GM12878 (cell line): ENCODE data around the gene SKOR2. TPM values are rescaled to one million over a fixed set of nuclear protein-coding genes. Genes with fewer than 3 reads are reported as not detected.

Experiments used
- ATAC-seq: fragments of 200-7000 bp; cut with Tn5 transposase; 3 replicates; pipeline ENCODE4 v1.9.1; 2020; ENCODE audit warnings: mild to moderate bottlenecking, moderate library complexity
- BruUV-seq: library from RNA; stranded (reverse); fragments of 400-500 nt; replicated peaks from 2 replicates; lab custom pipeline; 2021; lab: Mats Ljungman, UMichigan
- CTCF ChIA-PET: fragments of 300-600 bp; sonication (Branson Sonifier 250); formaldehyde crosslinking; extraction: SDS; loops from one replicate; lab custom pipeline; 2021; ENCODE audit warnings: inconsistent platforms; lab: Yijun Ruan, JAX
- POLR2A ChIA-PET: fragments of 350-600 bp; formaldehyde crosslinking; extraction: SDS; loops from one replicate; lab custom pipeline; 2021; ENCODE audit warnings: inconsistent platforms; lab: Charles Lee
- RAD21 ChIA-PET: fragments of 300-600 bp; sonication (Branson Sonifier 250); formaldehyde crosslinking; loops from one replicate; lab custom pipeline; 2023; ENCODE audit warnings: antibody characterized with exemption; ENCODE audit not compliant: unreplicated experiment; lab: Charles Lee
- SMC1A ChIA-PET: fragments of 300-600 bp; sonication (Branson Sonifier 250); formaldehyde crosslinking; loops from one replicate; lab custom pipeline; 2023; ENCODE audit not compliant: unreplicated experiment, uncharacterized antibody; lab: Charles Lee
- DNase-seq: peaks from one replicate; pipeline ENCODE4 v3.0.0-alpha.2; 2011; ENCODE audit warnings: low read depth, low spot score
- FAIRE-seq: peaks from 3 replicates; lab custom pipeline; 2011; peaks lifted over from hg19 to GRCh38; lab: Jason Lieb, UNC
- H2AFZ ChIP-seq: 2 replicates; pipeline ENCODE4 v1.6.0; 2011; ENCODE audit warnings: low read depth, low read length, control low read depth; ENCODE audit not compliant: control insufficient read depth
- H3K27ac ChIP-seq: 2 replicates; pipeline ENCODE4 v1.5.1; 2011; ENCODE audit warnings: control low read depth; ENCODE audit not compliant: control insufficient read depth, insufficient read depth
- H3K27me3 ChIP-seq, 2 experiments: replicated peaks in 1 of 2; 2 replicates each; pipeline versions ENCODE4 v1.6.0 to v1.6.1; 2011; ENCODE audit warnings: low read length in 1 of 2; ENCODE audit not compliant: control insufficient read depth in 2 of 2, insufficient read depth in 2 of 2
- H3K36me3 ChIP-seq, 2 experiments: 2 replicates each; pipeline ENCODE4 v1.5.1; 2011; ENCODE audit warnings: low read length in 1 of 2; ENCODE audit not compliant: control insufficient read depth in 2 of 2, insufficient read depth in 2 of 2
- H3K4me1 ChIP-seq: 2 replicates; pipeline ENCODE4 v1.6.1; 2011; ENCODE audit warnings: mild to moderate bottlenecking, low read length, moderate library complexity, mixed read lengths; ENCODE audit not compliant: control insufficient read depth, insufficient read depth
- H3K4me2 ChIP-seq: 2 replicates; pipeline ENCODE4 v1.6.0; 2011; ENCODE audit warnings: control low read depth; ENCODE audit not compliant: control insufficient read depth, insufficient read depth
- H3K4me3 ChIP-seq: fragments of 200-600 bp; sonication (generic); 2 replicates; pipeline ENCODE4 v1.5.1; 2016
- H3K79me2 ChIP-seq: 2 replicates; pipeline ENCODE4 v1.6.0; 2011; ENCODE audit warnings: low read length; ENCODE audit not compliant: control insufficient read depth, insufficient read depth
- H3K9ac ChIP-seq: 2 replicates; pipeline ENCODE4 v1.8.0; 2011; ENCODE audit warnings: low read length, control low read depth, mixed read lengths; ENCODE audit not compliant: control insufficient read depth, insufficient read depth
- H3K9me3 ChIP-seq: replicated peaks from 3 replicates; pipeline ENCODE4 v1.5.1; 2011; ENCODE audit warnings: mild to moderate bottlenecking, low read length; ENCODE audit not compliant: control insufficient read depth, insufficient read depth
- H4K20me1 ChIP-seq: 2 replicates; pipeline ENCODE4 v1.6.0; 2011; ENCODE audit not compliant: control insufficient read depth, insufficient read depth
- ATF7 ChIP-seq: fragments of 450-650 bp; IDR thresholded peaks from 2 replicates; pipeline ENCODE4 v1.6.1; 2016; ENCODE audit warnings: low read depth, mild to moderate bottlenecking
- BACH1 ChIP-seq: fragments of 450-650 bp; IDR thresholded peaks from 2 replicates; pipeline ENCODE4 v1.6.1; 2017; ENCODE audit warnings: mild to moderate bottlenecking, borderline replicate concordance
- BHLHE40 ChIP-seq, 2 experiments: fragments of 450-650 bp in 1 of 2; IDR thresholded peaks; 2 replicates each; pipeline ENCODE4 v1.6.1; 2011 to 2017; ENCODE audit warnings: low read depth in 2 of 2, borderline replicate concordance in 1 of 2, improper control_type of control experiment in 1 of 2, low read length in 1 of 2, mild to moderate bottlenecking in 1 of 2
- CBX3 ChIP-seq: fragments of 200-600 bp; sonication (generic); IDR thresholded peaks from 2 replicates; pipeline ENCODE4 v1.6.1; 2016; ENCODE audit warnings: low read depth, borderline replicate concordance
- CHD4 ChIP-seq: fragments of 200-600 bp; sonication (generic); IDR thresholded peaks from 2 replicates; pipeline ENCODE4 v1.6.1; 2016; ENCODE audit warnings: mild to moderate bottlenecking
- FOXK2 ChIP-seq: fragments of 450-650 bp; IDR thresholded peaks from 2 replicates; pipeline ENCODE4 v1.6.1; 2017; ENCODE audit warnings: mild to moderate bottlenecking, moderate library complexity
- GATAD2B ChIP-seq: fragments of 450-650 bp; conservative IDR thresholded peaks from 2 replicates; pipeline ENCODE4 v1.6.1; 2017; ENCODE audit warnings: low read depth, mild to moderate bottlenecking, moderate library complexity
- NR2C1 ChIP-seq: fragments of 450-650 bp; IDR thresholded peaks from 2 replicates; pipeline ENCODE4 v1.6.1; 2017; ENCODE audit warnings: antibody characterized with exemption, mild to moderate bottlenecking, moderate library complexity
- NRF1 ChIP-seq: conservative IDR thresholded peaks from 2 replicates; pipeline ENCODE4 v1.6.1; 2011; ENCODE audit warnings: mild to moderate bottlenecking, low read depth, low read length, improper control_type of control experiment
- POLR2A ChIP-seq: IDR thresholded peaks from 2 replicates; pipeline ENCODE4 v1.6.1; 2011; ENCODE audit warnings: low read depth, mild to moderate bottlenecking, low read length
- POU2F2 ChIP-seq: IDR thresholded peaks from 3 replicates; pipeline ENCODE4 v1.6.1; 2011; ENCODE audit warnings: low read depth, mild to moderate bottlenecking, low read length, borderline replicate concordance
- STAT1 ChIP-seq: fragments of 450-650 bp; conservative IDR thresholded peaks from 2 replicates; pipeline ENCODE4 v1.6.1; 2014; ENCODE audit warnings: antibody characterized with exemption, mild to moderate bottlenecking
- YY1 ChIP-seq: IDR thresholded peaks from 2 replicates; pipeline ENCODE4 v1.6.1; 2011; ENCODE audit warnings: low read depth, mild to moderate bottlenecking, low read length
- WGBS: methylation state at CpG from one replicate; pipeline ENCODE4 v1.1.6; 2016; ENCODE audit warnings: low lambda C conversion rate; ENCODE audit not compliant: insufficient replicate concordance, insufficient coverage; ENCODE audit errors: missing lambda C conversion rate; 5-methylcytosine and 5-hydroxymethylcytosine counted together
- in situ Hi-C: fragments of 300-500 bp; cut with MboI; formaldehyde crosslinking; loops from 9 replicates; pipeline ENCODE4 v1.14.3; 2018; ENCODE audit warnings: mixed read lengths
- intact Hi-C: fragments of 100-400 bp; cut with micrococcal nuclease; formaldehyde crosslinking; loops from one replicate; pipeline ENCODE4 v1.14.2; 2022; ENCODE audit not compliant: unreplicated experiment
- polyA plus RNA-seq, 11 experiments: library from polyadenylated mRNA; depleted of rRNA in 4 of 11; unstranded in 6 of 11; stranded (reverse) in 5 of 11; fragments of >200 nt; fragmentation: Nextera tagmentation in 4 of 11; fragmentation: Illumina TruSeq in 1 of 11; extraction: Ambion mirVana in 4 of 11; extraction: Trizol in 1 of 11; gene quantifications; 1 replicate in 1 of 11; 2 replicates in 10 of 11; pipeline versions ENCODE4 v1.2.1 to v1.2.3, GENCODE V29; 2011 to 2016; ENCODE audit warnings: inconsistent platforms in 2 of 11, missing spikeins in 2 of 11, low read depth in 1 of 11
- total RNA-seq, 4 experiments: library from RNA; depleted of rRNA in 3 of 4; stranded (reverse); fragments of >200 nt in 3 of 4; fragmentation: Illumina TruSeq in 1 of 4; extraction: Trizol in 1 of 4; gene quantifications; 2 replicates each; pipeline versions ENCODE4 v1.2.1 to v1.2.3, GENCODE V29; 2013 to 2021
- TF ChIP-seq, protein P1 (sequence below): fragments of 450-650 bp; IDR thresholded peaks from 2 replicates; pipeline ENCODE4 v1.6.1; 2016; ENCODE audit warnings: mild to moderate bottlenecking
- TF ChIP-seq, protein P2 (sequence below): IDR thresholded peaks from 2 replicates; pipeline ENCODE4 v1.6.1; 2011; ENCODE audit warnings: borderline replicate concordance, low read depth, mild to moderate bottlenecking, moderate library complexity, low read length; ENCODE audit not compliant: insufficient read depth, poor library complexity, severe bottlenecking
- TF ChIP-seq, protein P3 (sequence below): fragments of 450-650 bp; conservative IDR thresholded peaks from 2 replicates; pipeline ENCODE4 v1.6.1; 2017; ENCODE audit warnings: mild to moderate bottlenecking, moderate library complexity
- TF ChIP-seq, protein P4 (sequence below): fragments of 450-650 bp; formaldehyde crosslinking; IDR thresholded peaks from 2 replicates; pipeline ENCODE4 v1.4.0; 2022; ENCODE audit warnings: mild to moderate bottlenecking, moderate library complexity

The SKOR2 gene
- total and polyA plus RNA-seq, 10 of the 15 experiments (the other 5 are each of a cell fraction or from before 2014, with no cell fraction given) = not detected

DNA sequence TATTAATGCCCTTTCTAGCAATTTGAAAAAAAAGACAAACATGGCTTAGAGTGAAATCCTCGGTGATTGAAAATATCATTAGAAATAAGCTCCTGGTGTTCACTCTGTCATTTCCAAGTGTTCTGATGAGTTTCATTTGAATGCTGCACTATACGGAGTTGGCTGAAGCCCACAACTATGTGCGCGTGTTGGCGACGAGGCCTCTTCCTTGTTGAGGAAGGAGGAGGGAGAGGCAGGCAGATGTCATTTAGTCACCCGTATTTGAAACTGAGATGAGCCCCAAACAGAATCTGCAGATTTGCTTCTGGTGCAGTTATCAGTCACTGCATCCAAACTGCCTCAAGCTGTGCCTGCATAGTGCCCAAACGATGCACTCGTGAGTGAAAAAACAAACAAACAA, 23.5 kb upstream of the SKOR2 start (continued):
- TF ChIP-seq, protein P1, sequence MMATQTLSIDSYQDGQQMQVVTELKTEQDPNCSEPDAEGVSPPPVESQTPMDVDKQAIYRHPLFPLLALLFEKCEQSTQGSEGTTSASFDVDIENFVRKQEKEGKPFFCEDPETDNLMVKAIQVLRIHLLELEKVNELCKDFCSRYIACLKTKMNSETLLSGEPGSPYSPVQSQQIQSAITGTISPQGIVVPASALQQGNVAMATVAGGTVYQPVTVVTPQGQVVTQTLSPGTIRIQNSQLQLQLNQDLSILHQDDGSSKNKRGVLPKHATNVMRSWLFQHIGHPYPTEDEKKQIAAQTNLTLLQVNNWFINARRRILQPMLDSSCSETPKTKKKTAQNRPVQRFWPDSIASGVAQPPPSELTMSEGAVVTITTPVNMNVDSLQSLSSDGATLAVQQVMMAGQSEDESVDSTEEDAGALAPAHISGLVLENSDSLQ = no peak
- TF ChIP-seq, protein P2, sequence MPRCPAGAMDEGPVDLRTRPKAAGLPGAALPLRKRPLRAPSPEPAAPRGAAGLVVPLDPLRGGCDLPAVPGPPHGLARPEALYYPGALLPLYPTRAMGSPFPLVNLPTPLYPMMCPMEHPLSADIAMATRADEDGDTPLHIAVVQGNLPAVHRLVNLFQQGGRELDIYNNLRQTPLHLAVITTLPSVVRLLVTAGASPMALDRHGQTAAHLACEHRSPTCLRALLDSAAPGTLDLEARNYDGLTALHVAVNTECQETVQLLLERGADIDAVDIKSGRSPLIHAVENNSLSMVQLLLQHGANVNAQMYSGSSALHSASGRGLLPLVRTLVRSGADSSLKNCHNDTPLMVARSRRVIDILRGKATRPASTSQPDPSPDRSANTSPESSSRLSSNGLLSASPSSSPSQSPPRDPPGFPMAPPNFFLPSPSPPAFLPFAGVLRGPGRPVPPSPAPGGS = no peak
- TF ChIP-seq BHLHE40 (IDR thresholded peaks at IDR 0.05; ENCODE audit: borderline replicate concordance in 1 of 2, low read depth in 2 of 2, low read length in 1 of 2) = no peak
- TF ChIP-seq, all 136 proteins: peak for 0

DNA sequence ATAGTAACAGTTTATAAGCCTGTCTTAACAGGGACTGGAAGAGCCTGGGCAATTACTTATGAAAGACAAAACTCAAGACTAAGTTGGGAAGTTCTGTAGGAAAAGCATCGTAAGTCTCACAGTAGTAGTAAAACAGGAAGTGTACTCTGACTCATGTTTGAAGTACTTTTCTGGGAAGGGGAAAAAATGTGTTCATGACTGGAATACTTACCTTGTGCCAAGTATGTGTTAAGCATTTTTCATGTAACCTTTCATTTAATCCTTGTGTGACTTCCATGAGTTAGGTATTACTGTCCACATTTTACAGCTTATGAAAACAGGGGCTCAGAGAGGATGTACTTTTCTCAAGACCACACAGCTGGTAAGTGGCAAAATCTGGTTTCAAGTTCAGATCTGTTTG, 13.7 kb upstream of the SKOR2 start:
- in situ Hi-C loops = no loop called here
- H4K20me1 ChIP-seq = no peaks in the 10 kb centered on the region
- WGBS = 0% methylated on average over 1 of the region's 1 CpG
- ChIA-PET POLR2A (no interaction called here), CTCF (no interaction called here), RAD21 (no interaction called here), SMC1A (no interaction called here)
- BruUV-seq = no TSS peak
- H3K9me3 ChIP-seq = no peaks in the 10 kb centered on the region; the same call in 2 of the 3 replicates
- H3K27me3 ChIP-seq = peaks cover 2 to 11% of the 10 kb centered on the region in 2 experiments
- intact Hi-C loops = no loop called here
- H3K4me1 ChIP-seq = no peaks in the 10 kb centered on the region
- H3K36me3 ChIP-seq = no peaks in the 10 kb centered on the region
- H2AFZ ChIP-seq = no peak overlapping the region
- no peak overlapping the region for H3K4me3 ChIP-seq
- DNase-seq (no peak), FAIRE-seq (no peak), ATAC-seq (no peak)
- H3K79me2 ChIP-seq = no peaks in the 10 kb centered on the region
- no peak overlapping the region for H3K9ac ChIP-seq
- no peak overlapping the region for H3K27ac ChIP-seq
- no peak overlapping the region for H3K4me2 ChIP-seq
- TF ChIP-seq CHD4 (no peak), NRF1 (no peak), CBX3 (no peak), FOXK2 (no peak), NR2C1 (no peak), POU2F2 (no peak), ATF7 (no peak), YY1 (no peak), STAT1 (no peak), POLR2A (no peak), BACH1 (no peak), GATAD2B (no peak)
- TF ChIP-seq, protein P3, sequence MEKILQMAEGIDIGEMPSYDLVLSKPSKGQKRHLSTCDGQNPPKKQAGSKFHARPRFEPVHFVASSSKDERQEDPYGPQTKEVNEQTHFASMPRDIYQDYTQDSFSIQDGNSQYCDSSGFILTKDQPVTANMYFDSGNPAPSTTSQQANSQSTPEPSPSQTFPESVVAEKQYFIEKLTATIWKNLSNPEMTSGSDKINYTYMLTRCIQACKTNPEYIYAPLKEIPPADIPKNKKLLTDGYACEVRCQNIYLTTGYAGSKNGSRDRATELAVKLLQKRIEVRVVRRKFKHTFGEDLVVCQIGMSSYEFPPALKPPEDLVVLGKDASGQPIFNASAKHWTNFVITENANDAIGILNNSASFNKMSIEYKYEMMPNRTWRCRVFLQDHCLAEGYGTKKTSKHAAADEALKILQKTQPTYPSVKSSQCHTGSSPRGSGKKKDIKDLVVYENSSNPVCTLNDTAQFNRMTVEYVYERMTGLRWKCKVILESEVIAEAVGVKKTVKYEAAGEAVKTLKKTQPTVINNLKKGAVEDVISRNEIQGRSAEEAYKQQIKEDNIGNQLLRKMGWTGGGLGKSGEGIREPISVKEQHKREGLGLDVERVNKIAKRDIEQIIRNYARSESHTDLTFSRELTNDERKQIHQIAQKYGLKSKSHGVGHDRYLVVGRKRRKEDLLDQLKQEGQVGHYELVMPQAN = no peak
- TF ChIP-seq, protein P4, sequence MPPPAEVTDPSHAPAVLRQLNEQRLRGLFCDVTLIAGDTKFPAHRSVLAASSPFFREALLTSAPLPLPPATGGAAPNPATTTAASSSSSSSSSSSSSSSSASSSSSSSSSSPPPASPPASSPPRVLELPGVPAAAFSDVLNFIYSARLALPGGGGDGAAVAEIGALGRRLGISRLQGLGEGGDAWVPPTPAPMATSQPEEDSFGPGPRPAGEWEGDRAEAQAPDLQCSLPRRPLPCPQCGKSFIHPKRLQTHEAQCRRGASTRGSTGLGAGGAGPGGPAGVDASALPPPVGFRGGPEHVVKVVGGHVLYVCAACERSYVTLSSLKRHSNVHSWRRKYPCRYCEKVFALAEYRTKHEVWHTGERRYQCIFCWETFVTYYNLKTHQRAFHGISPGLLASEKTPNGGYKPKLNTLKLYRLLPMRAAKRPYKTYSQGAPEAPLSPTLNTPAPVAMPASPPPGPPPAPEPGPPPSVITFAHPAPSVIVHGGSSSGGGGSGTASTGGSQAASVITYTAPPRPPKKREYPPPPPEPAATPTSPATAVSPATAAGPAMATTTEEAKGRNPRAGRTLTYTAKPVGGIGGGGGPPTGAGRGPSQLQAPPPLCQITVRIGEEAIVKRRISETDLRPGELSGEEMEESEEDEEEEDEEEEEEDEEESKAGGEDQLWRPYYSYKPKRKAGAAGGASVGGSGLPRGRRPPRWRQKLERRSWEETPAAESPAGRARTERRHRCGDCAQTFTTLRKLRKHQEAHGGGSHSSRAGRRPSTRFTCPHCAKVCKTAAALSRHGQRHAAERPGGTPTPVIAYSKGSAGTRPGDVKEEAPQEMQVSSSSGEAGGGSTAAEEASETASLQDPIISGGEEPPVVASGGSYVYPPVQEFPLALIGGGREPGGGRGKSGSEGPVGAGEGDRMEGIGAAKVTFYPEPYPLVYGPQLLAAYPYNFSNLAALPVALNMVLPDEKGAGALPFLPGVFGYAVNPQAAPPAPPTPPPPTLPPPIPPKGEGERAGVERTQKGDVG (CRISPR knock-in tag) = no peak
